Right lobe of liver (tissue), 4 donors: ENCODE measurements around the gene GPR78.

Experiments
- CTCF ChIP-seq, 4 donors: fragments of 200-600 bp in 3 of 4; fragments of 450-650 bp in 1 of 4; IDR thresholded peaks; one replicate each; pipeline versions ENCODE4 v1.5.1 to v1.8.0; 2016 to 2022; ENCODE audit warnings: antibody characterized with exemption in 4 of 4, mild to moderate bottlenecking in 2 of 4
- POLR2A ChIP-seq: fragments of 450-650 bp; IDR thresholded peaks from one replicate; pipeline ENCODE4 v1.6.1; 2017; ENCODE audit warnings: antibody characterized with exemption, mild to moderate bottlenecking
- donor health status: DM: no; HTN: no; CAD: no.
- donor health status: DM: no; HTN: no; CAD: no.
- donor health status: DM: no; HTN: yes; CAD: no.

DNA sequence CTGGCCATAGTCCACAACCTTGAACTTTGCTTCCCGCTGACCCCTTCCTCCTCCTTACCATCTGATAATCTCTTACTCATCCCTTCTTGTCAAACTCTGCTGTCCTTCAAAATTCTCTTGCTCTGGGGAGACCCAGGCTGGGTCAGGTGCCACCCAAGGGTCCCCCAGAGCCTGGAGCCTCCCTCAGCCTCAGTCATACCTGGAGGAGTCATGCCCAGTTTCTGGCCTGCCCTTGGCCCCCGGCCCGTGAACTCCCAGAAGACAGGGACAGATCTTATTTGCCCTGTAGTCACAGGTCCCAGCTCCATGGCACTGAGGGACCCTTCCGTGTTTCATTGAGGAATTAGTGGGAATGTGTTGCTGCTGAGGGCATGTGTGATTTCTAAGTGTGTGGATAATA, 4.7 kb upstream of the GPR78 start:
- TF ChIP-seq CTCF (IDR thresholded peaks at IDR 0.05) (no peak), POLR2A (no peak)
